Activated naive CD4-positive, alpha-beta T cell (primary cell): ENCODE data around the gene MTHFR.
A peak's percentile ranks its signal among the peaks of the same experiment; 100 is the strongest.

Source experiments
- DNase-seq, 4 experiments: peaks; one replicate each; lab custom pipeline; 2025; lab: John Stamatoyannopoulos, UW

Gene MTHFR

DNA sequence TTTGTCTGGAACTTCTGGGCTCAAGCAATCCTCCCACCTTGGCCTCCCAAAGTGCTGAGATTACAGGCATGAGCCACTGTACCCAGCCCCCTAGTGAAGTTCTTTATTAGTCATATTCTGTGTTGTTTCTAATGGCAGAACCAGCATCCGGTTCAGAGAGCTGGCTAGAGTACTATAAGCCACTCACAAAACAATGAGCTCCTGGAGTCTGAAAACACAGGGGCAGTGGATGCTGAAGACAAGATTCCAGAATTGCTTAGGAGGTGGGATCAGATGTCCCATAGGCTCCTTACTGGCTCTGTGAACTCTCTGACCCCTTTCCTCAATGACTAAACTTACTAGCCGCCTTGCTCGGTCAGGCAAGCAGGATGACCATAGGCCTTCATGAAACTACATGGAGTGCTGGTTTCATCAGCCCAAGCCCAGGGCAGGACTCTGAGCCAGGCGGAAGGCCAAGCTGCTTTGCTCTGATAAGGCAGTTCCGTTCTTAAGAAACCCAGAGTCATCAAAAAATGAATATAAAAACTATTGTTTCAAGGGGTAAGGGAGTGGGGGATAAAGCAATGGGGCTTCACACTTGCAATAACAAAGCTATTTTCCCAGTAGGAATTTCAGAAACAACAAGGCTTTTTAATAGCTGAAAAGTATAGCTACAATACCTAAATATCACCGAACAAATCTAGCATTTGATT, 8.1 kb downstream of the MTHFR start:
- no peak for DNase-seq

DNA sequence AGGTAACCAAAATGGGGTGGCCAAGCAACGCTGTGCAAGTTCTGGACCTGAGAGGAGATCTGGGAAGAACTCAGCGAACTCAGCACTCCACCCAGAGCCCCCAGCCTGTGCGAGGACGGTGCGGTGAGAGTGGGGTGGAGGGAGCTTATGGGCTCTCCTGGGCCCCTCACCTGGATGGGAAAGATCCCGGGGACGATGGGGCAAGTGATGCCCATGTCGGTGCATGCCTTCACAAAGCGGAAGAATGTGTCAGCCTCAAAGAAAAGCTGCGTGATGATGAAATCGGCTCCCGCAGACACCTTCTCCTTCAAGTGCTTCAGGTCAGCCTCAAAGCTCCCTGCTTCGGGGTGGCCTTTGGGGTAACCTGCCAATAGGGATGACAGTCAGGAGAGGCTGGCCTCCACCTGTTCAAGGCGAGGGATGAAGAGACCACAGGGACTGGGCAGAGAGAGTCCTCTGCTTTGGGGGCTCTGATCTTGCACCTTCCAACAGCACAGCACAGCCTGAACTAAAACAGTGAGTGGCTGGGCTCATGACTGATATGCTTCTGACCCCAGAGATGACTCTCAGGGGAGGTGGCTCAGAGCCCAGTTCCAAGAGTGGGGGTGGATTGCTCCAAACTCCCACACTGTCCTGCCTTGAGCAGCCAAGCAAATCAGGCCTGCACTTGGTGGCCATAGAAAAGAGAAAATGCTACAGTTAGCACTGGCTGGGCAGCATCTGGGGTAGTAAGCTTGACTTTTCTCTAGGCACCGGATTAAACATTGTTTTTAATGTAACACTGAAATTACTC, 9.5 kb downstream of the MTHFR start:
- DNase-seq = no peak

DNA sequence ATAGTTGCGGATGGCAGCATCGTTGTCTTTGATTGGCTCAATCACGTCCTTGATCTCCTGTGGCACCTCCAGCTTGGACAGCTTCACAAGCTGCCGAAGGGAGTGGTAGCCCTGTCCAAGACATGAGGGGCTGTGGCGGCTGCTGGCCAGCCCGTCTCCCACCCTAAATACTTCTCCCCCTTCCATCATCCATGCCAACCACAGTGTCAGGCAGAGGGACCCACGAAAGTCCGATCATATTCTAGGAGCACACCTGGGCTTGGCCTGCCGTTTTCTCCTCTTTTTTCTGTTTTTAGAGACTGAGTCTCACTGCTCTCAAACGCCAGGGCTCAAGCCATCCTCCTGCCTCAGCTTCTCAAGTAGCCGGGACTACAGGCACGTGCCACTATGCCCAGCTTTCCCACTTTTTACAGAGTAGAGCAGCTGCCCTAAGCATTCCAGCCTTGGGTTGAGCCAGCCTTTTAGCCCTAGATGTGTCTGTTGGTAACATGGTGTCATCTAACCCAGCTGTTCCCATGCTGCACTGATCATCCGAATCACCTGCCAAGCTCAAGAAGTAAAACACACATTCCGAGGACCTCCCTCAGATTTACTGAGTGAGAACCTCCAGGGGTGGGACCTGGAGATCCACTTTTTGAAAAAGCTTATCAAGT, 10.4 kb downstream of the MTHFR start:
- DNase-seq = no peak

- DNase-seq = no peak
Observed at GRCh38 chr1:11794446-11795237, 11.1 kb downstream of the MTHFR start.

DNA sequence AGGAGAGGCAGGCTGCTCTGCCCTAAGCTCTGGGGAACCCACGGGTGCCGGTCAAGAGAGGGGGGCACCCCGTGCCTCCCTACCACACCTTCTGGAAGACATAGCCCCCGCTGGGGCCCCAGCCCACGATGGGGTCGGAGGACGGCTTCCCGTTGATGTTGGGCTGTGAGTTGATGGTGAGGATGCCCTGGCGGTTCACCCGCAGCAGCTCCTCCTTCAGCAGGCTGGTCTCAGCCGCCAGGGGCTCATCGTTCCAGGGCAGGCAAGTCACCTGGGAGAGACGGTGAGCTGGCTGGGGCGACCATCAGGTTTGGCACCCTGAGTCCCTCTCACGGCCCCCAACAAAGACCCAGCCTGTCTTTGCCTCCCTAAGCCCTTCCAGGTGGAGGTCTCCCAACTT, 11.9 kb downstream of the MTHFR start:
- no peak for DNase-seq

DNA sequence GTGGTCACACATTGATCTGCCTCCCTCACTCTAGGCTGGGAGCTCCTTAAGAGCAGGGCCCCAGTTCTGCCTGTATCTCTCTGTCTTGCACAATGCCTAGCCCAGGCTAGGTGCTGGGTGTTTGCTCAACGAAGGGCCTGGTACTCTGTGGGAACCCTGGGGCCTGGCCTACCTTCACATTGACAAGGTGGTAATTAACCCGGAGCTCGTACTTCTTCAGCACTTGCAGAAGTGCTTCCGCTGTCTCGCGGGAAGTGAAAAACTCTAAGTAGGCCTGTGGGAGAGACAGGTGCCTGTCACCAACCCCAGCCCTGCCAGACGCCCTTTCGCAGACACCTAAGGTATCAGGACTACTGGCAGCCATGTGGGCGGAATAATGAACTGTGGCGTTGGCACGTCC, 13.7 kb downstream of the MTHFR start:
- DNase-seq = no peak

DNA sequence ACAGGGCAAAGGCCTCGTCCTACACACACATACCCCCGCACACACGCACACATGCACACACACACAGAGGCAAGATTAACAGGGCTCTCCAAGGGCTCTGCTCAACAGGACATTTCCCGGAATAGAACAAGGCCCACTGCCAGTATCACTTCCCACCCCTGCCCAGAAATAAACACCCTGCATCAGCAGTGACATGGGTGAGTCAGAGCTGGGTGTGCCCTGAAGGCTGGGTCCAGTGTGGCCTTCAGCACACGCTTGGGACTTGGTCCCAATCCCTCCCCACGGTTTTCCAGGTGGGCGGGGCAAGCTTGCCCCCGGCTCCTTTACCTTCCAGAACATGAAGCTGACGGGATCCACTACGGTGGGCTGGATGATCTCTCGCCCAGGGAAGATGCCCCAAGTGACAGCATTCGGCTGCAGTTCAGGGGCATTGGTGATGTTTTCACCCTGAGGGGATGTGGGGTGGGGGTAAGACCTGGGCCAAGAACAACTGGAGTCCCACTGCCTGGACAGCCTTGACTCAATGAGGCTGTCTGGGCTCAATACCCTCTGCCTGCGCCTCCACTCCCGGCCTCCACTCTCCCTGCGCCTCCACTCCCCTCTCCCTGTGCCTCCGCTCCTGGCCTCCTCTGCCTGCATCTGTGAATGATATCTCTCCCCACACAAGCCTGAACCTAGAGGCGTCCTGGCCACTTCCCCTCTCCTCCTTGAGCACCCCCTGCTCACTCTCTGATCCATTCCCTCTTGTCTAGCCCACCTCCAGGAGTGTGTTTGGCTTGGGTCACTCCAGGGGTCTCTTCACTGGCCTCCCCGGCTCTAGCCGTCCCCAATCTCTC, 14.7 kb downstream of the MTHFR start:
- DNase-seq = no peak

DNA sequence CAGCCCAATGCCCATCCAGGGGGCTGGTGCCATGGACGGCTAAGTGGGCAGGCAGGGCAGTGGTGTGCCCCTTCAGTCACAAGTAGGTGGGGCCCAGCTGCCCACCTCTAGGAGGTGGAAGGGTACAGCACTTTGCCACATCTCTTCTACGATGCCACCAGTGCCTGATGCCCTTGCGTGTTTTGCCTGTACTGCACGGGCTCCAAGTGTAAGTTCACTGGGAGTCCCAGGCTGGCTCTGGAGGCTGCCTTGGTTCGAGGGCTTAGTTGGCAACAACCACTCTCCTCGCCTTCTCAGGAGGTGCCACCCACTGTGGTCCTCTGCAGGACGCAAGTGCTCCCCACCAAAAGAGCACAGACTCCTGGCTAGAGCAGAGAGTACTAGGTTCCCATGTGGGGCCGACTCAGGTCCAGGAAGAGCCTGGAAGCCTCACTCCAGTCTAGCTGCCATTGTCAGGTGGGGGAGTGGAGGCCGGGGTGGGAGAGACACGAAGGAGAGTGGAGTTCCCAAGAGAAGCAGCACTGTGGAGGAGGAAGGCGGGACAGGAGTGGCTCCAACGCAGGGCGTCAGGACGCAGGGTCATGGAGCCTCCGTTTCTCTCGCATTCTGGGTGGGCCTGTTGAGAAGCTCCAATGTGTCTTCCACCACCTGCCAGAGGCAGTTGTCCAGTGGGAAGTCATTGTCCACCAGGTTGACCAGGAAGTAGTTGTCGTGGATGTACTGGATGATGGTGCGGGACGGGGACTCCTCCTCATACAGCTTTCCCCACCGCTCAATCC, 15.5 kb downstream of the MTHFR start:
- DNase-seq = no peak

DNA sequence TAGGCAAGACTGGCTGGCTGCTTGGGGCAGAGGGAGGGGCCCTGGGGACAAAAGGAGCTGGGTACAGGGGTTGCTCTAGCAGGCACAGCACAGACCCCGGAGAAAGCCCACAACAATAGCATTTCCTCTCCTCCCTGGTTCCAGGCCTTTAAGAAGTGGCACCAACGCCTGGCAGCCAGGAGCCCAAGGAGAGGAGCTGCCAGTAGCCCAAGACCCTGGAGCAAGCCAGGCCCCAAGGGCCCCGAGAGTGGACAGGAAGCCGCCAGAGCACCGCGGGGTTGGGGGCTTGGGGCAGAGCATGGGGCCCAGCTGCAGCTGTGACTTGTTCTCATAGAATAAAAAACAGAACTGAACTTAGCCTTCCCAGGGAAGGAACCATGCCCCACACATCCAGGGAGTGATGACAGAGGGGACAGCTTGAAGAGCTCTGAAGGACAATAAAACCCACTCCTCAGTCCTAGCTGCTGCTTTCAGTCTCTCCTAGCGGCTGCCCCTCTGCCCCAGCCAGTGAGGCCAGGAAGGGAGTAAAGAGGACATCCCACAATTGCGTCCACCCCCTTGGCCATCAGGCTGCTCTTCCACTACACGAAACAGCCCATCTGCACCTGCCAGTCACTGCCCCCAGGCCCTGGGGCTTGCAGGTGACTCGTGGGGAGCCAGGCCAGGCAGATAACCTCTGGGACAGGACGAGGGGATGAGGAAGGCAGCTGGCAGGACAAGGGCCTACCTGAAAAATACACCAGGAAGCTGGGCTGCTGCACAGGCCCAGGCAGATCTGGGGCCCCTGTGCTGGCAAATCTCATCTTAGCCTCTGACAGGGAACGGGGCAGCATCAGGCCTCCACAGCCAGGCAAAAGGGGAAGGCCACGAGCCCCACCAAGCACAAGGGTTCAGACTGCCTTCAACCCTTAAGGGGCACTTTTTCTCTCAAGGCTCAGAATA, 16.4 kb downstream of the MTHFR start:
- no peak for DNase-seq

- no peak for DNase-seq
Observed at GRCh38 chr1:11788549-11789053, 17.2 kb downstream of the MTHFR start.

DNA sequence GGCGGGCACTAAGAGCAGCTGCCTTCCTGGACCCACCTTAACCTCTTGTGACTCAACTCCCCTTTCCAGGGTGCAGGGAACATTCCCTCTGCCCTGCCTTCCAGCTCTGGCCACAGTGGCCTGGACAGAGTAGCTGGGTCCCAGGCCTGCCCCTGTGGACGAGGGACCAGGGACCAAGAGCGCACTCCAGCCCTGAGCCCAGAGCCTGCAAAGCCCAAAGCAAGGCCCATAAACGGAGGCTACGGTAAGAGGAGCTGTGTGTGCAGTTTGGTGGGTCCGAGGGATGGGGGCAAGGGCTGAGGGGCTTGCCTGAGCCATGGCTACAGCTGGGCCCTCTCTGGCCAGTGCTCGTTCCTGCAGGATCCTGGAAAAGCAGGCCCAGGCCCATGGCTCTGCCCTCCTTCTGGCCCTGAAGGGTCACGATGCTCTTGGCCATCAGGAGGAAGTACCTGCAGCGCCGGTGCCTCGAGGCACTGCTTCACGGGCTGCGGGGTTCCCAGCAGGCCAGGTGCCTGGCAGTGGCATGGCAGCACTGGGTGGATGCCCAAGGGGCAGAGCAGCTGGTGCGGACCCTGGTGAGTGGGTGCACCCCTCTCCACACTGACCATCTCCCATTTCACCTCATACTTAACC, 17.8 kb downstream of the MTHFR start:
- DNase-seq = no peak

DNA sequence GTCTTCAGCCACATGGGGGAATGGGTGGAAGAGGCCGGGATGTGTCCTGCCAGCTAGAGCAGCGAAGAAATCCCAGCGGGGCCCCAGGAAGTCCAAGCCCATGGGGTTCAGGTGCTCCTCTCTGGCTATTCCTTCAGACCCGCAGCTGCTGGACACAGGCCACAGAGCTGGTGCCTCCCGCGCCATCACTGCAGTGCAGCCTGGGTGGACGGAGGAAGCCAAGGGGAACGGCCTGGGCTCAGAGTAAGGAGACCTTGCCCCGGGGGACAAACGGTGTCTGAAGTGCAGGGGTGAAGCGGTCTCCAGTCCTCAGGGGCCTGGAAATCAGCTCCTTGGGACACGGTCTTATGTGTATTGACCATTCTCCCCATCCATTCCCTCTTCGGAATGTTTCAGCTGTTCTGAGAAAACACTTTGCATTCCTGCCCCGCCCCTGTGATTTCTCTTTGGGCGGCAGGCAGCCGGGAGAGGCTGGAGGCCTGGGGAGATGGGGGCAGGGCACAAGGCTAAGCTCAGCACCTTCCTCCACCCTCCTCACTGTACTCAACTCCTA, 18.4 kb downstream of the MTHFR start:
- DNase-seq = no peak

DNA sequence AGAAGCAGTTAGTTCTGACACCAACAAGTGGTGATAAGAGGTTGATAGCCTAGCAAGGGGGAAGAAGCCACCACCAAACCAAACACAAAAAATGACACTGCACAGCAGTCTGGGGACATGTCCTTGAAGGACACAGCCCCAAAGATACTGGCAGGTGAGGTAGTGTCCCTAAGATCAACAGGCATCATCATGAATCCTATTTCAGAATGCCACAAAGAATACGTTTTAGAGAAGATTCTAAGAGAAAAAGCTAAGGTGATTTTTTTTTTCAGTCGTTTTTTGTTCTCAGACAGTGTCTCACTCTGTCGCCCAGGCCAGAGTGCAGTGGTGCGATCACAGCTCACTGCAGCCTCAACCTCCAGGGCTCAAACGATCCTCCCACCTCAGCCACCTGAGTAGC, 19.6 kb downstream of the MTHFR start:
- no peak for DNase-seq

GRCh38 chr1:11784993-11785769, 20.6 kb downstream of the MTHFR start:
- peak in 1 of 4 experiments; percentile 29 for DNase-seq

GRCh38 chr1:11784256-11784992, 21.3 kb downstream of the MTHFR start:
- no peak for DNase-seq

GRCh38 chr1:11783556-11783955, 22.2 kb downstream of the MTHFR start:
- DNase-seq = no peak
